Astrocyte of the spinal cord (primary cell): Measurements from ENCODE around the gene KIRREL1.

Experiments used
- DNase-seq: peaks from one replicate; pipeline ENCODE4 v3.0.0; 2011; ENCODE audit warnings: low read depth, low spot score
- H3K4me3 ChIP-seq: 2 replicates; pipeline ENCODE4 v1.5.1; 2011; ENCODE audit warnings: low read depth, mild to moderate bottlenecking, low read length, moderate library complexity
- CTCF ChIP-seq: IDR thresholded peaks from 2 replicates; pipeline ENCODE4 v1.5.1; 2012; ENCODE audit warnings: low read depth, mild to moderate bottlenecking, low read length, inconsistent platforms
- in situ Hi-C: cut with HindIII; loops from 2 replicates; pipeline ENCODE4 v1.10.0; 2017; ENCODE audit warnings: low sequenced_read_pairs

Gene KIRREL1

DNA sequence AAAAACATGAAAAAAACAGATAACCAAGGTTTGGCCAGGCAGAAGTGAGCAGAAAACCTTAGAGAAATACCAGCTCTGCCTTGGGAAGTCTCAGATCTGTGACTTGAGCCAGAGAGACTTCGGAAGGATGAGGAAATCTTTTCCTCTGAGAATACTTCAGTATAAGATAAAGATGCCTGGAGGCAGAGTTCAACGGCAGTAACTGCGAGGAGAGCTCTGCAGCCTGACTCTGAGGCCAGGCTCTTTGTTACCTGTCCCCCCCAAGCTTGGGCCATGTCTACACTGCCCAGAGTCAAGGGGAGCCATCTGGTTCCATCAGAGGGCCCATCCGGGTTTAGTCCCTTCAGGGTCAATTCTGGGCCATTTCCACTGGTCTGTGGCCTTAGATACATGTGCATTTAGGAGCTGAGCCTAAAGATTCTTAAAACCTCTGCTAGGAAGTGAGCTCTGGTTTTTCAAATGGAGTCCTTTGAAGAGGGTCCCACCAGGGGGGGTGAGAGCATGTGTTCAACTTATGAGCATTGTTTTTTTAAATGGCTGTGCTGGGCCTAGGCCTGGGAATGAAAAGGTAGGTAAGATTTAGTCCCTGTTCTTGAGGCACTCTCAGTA, 8.7 kb downstream of the KIRREL1 start:
- in situ Hi-C loops: no loop called here
- TF ChIP-seq CTCF: peak; percentile 14
- DNase-seq: no peak
- H3K4me3 ChIP-seq: no peak overlapping the region

DNA sequence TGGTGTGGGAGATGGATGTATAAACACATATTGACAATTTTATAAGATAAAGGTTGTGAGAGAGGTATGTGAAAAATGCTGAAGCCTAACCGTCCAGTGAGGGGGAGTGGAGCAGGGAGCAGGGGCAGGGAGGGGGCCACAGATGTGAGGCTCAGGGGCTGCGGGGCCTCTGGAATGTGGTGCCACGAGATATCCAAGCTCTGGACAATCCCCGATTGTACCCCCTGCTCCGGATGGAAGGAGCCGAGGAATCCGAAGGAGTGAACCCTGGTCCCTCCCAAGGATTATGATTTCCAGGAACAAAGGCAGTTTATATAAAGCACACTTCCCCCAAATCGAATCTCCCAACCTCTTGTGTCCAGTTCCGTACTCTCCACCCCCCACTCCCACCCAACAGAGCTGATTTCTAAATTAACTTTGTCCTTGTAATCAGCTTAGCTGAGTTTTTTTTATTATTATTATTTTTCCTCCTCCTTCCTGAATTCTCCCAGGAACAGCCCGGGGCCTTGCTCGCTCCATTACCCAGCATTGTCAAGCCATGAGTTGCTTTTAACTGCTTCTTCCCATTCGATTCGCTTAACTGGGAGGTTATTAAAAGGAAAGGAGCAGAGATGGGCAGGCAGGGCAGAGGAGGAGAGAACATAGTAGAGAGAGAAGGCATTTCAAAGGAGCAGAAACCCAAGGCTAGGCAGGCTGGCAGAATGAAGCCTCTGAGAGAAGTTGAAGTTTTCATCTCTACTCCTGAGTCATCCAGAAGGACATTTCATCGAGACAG, 9.4 kb downstream of the KIRREL1 start:
- in situ Hi-C loops: no loop called here
- TF ChIP-seq CTCF: no peak
- peak; percentile 51 for DNase-seq
- H3K4me3 ChIP-seq: no peak overlapping the region

DNA sequence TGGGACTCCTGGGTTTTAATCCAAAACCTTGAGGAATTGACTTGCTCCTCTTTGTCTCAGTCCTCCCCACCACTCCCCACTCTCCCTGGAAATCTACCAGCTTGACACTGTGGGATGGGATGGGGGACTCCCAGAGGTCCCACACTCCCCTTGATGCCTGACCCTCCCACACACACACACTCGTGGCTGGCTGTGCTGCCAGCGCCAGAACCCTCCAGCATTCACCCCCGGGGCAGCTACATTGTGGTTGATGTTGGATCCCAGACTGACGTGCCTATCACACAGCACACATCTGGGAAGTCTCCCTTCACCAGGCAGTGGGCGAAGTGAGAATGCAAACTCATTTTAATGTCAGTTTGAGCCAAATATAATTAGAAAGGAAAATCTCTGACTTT, 10.0 kb downstream of the KIRREL1 start:
- no peak for TF ChIP-seq CTCF
- in situ Hi-C loops: no loop called here
- DNase-seq: no peak
- H3K4me3 ChIP-seq: no peak overlapping the region

- no peak overlapping the region for H3K4me3 ChIP-seq
- DNase-seq: no peak
- in situ Hi-C loops: no loop called here
- no peak for TF ChIP-seq CTCF
These were observed 11.8 kb downstream of the KIRREL1 start for GRCh38 chr1:158005224-158005623.

- TF ChIP-seq CTCF: no peak
- no peak for DNase-seq
- H3K4me3 ChIP-seq: no peak overlapping the region
- in situ Hi-C loops: no loop called here
These were observed 13.7 kb downstream of the KIRREL1 start for GRCh38 chr1:158007180-158007579.

- TF ChIP-seq CTCF: no peak
- in situ Hi-C loops: no loop called here
- no peak overlapping the region for H3K4me3 ChIP-seq
- no peak for DNase-seq
These were observed 14.4 kb downstream of the KIRREL1 start for GRCh38 chr1:158007667-158008386.
